Forelimb muscle (tissue), 1 donor: Measurements from ENCODE around the gene MCU. TPM values are rescaled to one million over a fixed set of nuclear protein-coding genes. Genes with fewer than 3 reads are reported as not detected.

Experiments
- polyA plus RNA-seq: library from polyadenylated mRNA; unstranded; fragments of 120-200 nt; gene quantifications from one replicate; pipeline ENCODE4 v1.2.1, GENCODE V29; 2013; ENCODE audit not compliant: insufficient read length

Gene MCU
- polyA plus RNA-seq, 1 donor: 111 TPM

Other genes with a start within 250 kb of the MCU start
- 99.0 TPM for gene MICU1, start 66.1 kb upstream of the MCU start, polyA plus RNA-seq
- 7.6 TPM for gene OIT3, start 201.6 kb downstream of the MCU start, polyA plus RNA-seq